ENCODE measurements around the gene UBR3.

The UBR3 gene

GRCh38 chr2:169782513-169782912, 44.7 kb upstream of the UBR3 start:
- TF ChIP-seq CTCF (IDR thresholded peaks at IDR 0.05; ENCODE audit: insufficient read depth, low read length) (no peak), GABPA (IDR thresholded peaks at IDR 0.05; ENCODE audit: low read depth) (no peak), POLR2AphosphoS5 (IDR thresholded peaks at IDR 0.05; ENCODE audit: low read depth) (no peak), SPI1 (IDR thresholded peaks at IDR 0.05; ENCODE audit: borderline replicate concordance, low read depth) (no peak)
- TF ChIP-seq, protein P1, sequence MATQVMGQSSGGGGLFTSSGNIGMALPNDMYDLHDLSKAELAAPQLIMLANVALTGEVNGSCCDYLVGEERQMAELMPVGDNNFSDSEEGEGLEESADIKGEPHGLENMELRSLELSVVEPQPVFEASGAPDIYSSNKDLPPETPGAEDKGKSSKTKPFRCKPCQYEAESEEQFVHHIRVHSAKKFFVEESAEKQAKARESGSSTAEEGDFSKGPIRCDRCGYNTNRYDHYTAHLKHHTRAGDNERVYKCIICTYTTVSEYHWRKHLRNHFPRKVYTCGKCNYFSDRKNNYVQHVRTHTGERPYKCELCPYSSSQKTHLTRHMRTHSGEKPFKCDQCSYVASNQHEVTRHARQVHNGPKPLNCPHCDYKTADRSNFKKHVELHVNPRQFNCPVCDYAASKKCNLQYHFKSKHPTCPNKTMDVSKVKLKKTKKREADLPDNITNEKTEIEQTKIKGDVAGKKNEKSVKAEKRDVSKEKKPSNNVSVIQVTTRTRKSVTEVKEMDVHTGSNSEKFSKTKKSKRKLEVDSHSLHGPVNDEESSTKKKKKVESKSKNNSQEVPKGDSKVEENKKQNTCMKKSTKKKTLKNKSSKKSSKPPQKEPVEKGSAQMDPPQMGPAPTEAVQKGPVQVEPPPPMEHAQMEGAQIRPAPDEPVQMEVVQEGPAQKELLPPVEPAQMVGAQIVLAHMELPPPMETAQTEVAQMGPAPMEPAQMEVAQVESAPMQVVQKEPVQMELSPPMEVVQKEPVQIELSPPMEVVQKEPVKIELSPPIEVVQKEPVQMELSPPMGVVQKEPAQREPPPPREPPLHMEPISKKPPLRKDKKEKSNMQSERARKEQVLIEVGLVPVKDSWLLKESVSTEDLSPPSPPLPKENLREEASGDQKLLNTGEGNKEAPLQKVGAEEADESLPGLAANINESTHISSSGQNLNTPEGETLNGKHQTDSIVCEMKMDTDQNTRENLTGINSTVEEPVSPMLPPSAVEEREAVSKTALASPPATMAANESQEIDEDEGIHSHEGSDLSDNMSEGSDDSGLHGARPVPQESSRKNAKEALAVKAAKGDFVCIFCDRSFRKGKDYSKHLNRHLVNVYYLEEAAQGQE (IDR thresholded peaks at IDR 0.05; ENCODE audit: insufficient replicate concordance, low read depth): no peak
- no peak for DNase-seq (ENCODE audit: low read depth in 1 of 2, low spot score in 1 of 2)
- no peaks in the 10 kb centered on the region for H3K27me3 ChIP-seq (ENCODE audit: insufficient read depth, poor library complexity, severe bottlenecking)
- H3K4me3 ChIP-seq (replicated peaks; ENCODE audit: insufficient read depth, low read length): no peak overlapping the region
- H3K27ac ChIP-seq (replicated peaks): no peak overlapping the region

DNA sequence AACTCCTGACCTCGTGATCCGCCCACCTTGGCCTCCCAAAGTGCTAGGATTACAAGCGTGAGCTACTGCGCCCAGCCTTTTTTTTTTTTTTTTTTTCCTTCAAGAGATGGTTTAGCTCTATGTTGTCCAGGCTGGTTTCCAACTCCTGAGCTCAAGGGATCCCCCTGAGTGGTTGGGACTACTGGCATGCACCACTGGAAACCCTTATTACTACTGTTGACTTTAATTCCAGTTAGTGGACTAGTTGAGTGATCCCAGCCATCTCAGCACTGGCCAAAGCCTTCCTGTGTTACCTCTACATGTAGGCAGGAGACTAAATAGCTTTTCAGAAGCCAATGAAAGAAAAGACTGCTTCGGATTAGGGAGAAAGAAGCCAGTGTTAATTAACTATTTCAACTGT, 36.7 kb upstream of the UBR3 start:
- TF ChIP-seq GABPA (IDR thresholded peaks at IDR 0.05; ENCODE audit: low read depth): no peak
- TF ChIP-seq SPI1 (IDR thresholded peaks at IDR 0.05; ENCODE audit: borderline replicate concordance, low read depth): no peak
- no peak for TF ChIP-seq CTCF (IDR thresholded peaks at IDR 0.05; ENCODE audit: insufficient read depth, low read length)
- no peak for TF ChIP-seq POLR2AphosphoS5 (IDR thresholded peaks at IDR 0.05; ENCODE audit: low read depth)
- H3K27me3 ChIP-seq (ENCODE audit: insufficient read depth, poor library complexity, severe bottlenecking): no peaks in the 10 kb centered on the region
- DNase-seq (ENCODE audit: low read depth in 1 of 2, low spot score in 1 of 2): no peak

DNA sequence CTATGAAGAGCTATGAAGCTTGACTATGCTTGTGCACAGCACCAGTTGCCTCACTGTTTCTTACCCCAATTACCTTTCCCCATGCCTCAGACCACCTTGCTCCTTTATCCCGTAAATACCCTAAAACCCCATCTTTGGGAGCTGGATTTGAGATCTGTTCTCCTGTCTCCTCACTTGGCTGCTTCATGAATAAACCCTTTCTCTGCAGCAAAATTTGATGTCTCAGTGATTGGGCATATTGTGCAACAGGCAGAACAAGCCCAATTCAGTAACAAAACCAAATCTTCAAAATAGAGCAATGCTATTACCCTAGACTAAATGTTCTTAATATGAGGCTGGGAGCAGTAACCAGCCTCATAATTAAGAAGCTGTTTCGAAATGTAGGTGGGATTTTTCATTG, 32.1 kb upstream of the UBR3 start:
- Histone ChIP-seq H3K27me3 (ENCODE audit: insufficient read depth, poor library complexity, severe bottlenecking) (no peaks in the 10 kb centered on the region), H3K27ac (replicated peaks) (no peak overlapping the region), H3K4me3 (replicated peaks; ENCODE audit: insufficient read depth, low read length) (no peak overlapping the region)
- no peak for DNase-seq (ENCODE audit: low read depth in 1 of 2, low spot score in 1 of 2)
- TF ChIP-seq, protein P1 (IDR thresholded peaks at IDR 0.05; ENCODE audit: insufficient replicate concordance, low read depth): no peak
- TF ChIP-seq POLR2AphosphoS5 (IDR thresholded peaks at IDR 0.05; ENCODE audit: low read depth) (no peak), CTCF (IDR thresholded peaks at IDR 0.05; ENCODE audit: insufficient read depth, low read length) (no peak), GABPA (IDR thresholded peaks at IDR 0.05; ENCODE audit: low read depth) (no peak), SPI1 (IDR thresholded peaks at IDR 0.05; ENCODE audit: borderline replicate concordance, low read depth) (no peak)

More for the DNA sequence above, 36.7 kb upstream of the UBR3 start:
- Histone ChIP-seq H3K27ac (replicated peaks) (no peak overlapping the region), H3K4me3 (replicated peaks; ENCODE audit: insufficient read depth, low read length) (no peak overlapping the region)

DNA sequence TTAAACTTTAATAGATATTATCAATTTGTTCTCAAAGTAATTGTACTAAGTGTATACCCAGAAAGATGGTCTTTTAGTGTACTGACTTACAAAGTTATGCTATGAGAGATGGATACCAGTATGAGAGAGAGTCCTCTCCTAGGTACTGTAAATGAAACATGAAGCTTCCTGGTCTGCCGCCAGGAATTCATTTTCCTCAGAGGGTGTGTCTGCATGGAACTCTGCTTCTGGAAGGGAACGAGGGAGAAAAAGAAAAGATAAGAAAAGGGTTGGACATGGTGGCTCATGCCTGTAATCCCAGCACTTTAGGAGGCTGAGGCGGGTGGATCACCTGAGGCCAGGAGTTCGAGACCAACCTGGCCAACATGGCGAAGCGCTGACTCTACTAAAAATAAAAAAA, 30.8 kb upstream of the UBR3 start:
- Histone ChIP-seq H3K27me3 (ENCODE audit: insufficient read depth, poor library complexity, severe bottlenecking) (no peaks in the 10 kb centered on the region), H3K27ac (replicated peaks) (no peak overlapping the region), H3K4me3 (replicated peaks; ENCODE audit: insufficient read depth, low read length) (no peak overlapping the region)
- no peak for DNase-seq (ENCODE audit: low read depth in 1 of 2, low spot score in 1 of 2)
- TF ChIP-seq, protein P1 (IDR thresholded peaks at IDR 0.05; ENCODE audit: insufficient replicate concordance, low read depth): no peak
- TF ChIP-seq POLR2AphosphoS5 (IDR thresholded peaks at IDR 0.05; ENCODE audit: low read depth): no peak

Measured in HL-60 (cell line).